Cardiac muscle cell (in vitro differentiated cells and primary cell): ENCODE results near the gene CDH2. TPM values are rescaled to one million over a fixed set of nuclear protein-coding genes. Genes with fewer than 3 reads are reported as not detected.

ENCODE experiments used
- DNase-seq, 2 donors: peaks; one replicate each; pipeline versions ENCODE4 v3.0.0 to v3.0.0-alpha.2; 2010 to 2017; ENCODE audit warnings: low read depth in 1 of 2, low spot score in 1 of 2
- H3K27ac ChIP-seq: fragments of 200-600 bp; sonication (generic); 2 replicates; pipeline ENCODE4 v1.5.1; 2016
- H3K27me3 ChIP-seq: fragments of 200-600 bp; sonication (generic); 2 replicates; pipeline ENCODE4 v1.6.0; 2016; ENCODE audit warnings: control low read depth
- H3K36me3 ChIP-seq: fragments of 200-600 bp; sonication (generic); 2 replicates; pipeline ENCODE4 v1.5.1; 2016; ENCODE audit warnings: control low read depth
- H3K4me1 ChIP-seq: fragments of 200-600 bp; sonication (generic); 2 replicates; pipeline ENCODE4 v1.8.1; 2017; ENCODE audit warnings: low read depth, mild to moderate bottlenecking, mixed run types
- H3K4me3 ChIP-seq: fragments of 200-600 bp; sonication (generic); 2 replicates; pipeline ENCODE4 v1.5.1; 2016; ENCODE audit warnings: mild to moderate bottlenecking
- H3K9me3 ChIP-seq: fragments of 200-600 bp; sonication (generic); 2 replicates; pipeline ENCODE4 v1.5.1; 2017; ENCODE audit warnings: low read depth, mild to moderate bottlenecking, control low read depth
- polyA plus RNA-seq: library from polyadenylated mRNA; unstranded; fragments of >200 nt; fragmentation: Nextera tagmentation; extraction: Ambion mirVana; gene quantifications from 2 replicates; pipeline ENCODE4 v1.2.1, GENCODE V29; 2016
- total RNA-seq: library from RNA; depleted of rRNA; stranded (reverse); fragments of >200 nt; gene quantifications from 2 replicates; pipeline ENCODE4 v1.2.3, GENCODE V29; 2016
- TF ChIP-seq, protein P1 (sequence below): IDR thresholded peaks from 2 replicates; pipeline ENCODE4 v1.5.1; 2012; ENCODE audit warnings: low read depth, mild to moderate bottlenecking, low read length

The CDH2 gene
- total and polyA plus RNA-seq, 2 experiments from 2014 or later: 267 to 324 TPM

DNA sequence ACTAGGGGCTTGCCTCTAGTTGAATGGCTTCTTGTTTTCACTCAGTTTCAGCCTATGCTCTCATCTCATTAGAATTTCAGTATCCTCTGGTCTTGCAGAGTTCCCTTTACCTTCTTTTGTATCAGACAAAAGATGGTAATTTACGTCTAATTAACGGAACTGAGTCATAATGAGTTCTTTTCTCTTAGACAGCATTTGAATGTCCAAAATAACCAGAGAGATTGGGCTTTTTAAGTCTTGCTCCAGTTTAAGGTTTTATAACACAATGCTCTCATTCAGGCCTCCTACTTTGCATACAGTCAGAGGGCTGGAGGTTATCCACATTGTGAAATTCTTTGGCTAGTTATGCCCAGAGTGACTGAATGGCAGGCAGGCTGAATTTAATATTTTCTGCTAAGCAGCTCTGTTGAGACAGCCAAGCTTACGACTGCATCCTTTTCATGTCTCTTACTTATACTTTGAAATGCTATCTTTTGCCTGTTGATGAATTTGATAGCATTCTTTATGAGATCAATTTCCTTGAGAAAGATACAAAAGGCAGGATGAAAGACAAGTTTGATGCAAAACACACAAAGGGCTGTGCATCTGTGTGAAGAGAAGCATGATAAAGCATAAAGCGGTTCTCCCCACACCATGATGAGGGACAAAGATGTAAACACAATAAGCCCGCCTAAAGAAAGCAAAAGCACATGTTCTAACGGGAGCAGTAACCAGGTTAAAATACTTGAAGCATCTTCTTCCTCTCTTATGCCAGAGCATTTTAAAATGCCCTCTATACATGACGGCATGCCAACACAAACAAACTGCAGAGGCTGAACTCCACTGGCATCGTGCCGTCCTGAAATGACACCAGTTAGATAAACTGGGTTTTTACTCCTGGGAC lies 90.0 kb downstream of the CDH2 start:
- Histone ChIP-seq H3K36me3 (no peaks in the 10 kb centered on the region), H3K27me3 (no peaks in the 10 kb centered on the region), H3K4me1 (peaks cover 68% of the 10 kb centered on the region), H3K27ac (peak overlapping the region; percentile 73), H3K4me3 (no peak overlapping the region), H3K9me3 (no peaks in the 10 kb centered on the region)
- TF ChIP-seq, protein P1, sequence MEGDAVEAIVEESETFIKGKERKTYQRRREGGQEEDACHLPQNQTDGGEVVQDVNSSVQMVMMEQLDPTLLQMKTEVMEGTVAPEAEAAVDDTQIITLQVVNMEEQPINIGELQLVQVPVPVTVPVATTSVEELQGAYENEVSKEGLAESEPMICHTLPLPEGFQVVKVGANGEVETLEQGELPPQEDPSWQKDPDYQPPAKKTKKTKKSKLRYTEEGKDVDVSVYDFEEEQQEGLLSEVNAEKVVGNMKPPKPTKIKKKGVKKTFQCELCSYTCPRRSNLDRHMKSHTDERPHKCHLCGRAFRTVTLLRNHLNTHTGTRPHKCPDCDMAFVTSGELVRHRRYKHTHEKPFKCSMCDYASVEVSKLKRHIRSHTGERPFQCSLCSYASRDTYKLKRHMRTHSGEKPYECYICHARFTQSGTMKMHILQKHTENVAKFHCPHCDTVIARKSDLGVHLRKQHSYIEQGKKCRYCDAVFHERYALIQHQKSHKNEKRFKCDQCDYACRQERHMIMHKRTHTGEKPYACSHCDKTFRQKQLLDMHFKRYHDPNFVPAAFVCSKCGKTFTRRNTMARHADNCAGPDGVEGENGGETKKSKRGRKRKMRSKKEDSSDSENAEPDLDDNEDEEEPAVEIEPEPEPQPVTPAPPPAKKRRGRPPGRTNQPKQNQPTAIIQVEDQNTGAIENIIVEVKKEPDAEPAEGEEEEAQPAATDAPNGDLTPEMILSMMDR: no peak
- peak in 1 of 2 donors; percentile 87 for DNase-seq

DNA sequence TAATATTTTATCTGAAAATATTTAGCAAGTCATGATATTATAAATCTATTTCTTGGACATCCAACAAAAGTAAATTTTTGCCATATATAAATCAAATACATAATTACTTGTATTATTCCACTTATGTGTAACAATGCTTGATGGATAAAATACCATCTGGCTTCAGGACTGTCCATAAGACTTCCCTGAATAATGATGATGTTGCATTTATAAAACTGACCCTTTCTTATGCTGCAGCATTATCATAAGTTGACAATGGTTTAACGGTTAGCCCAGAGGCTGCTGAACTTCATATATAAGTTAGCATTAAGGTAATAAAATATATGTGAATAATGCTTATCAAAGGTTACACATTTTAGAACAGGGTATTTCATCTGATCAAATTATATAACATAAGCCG lies 95.4 kb downstream of the CDH2 start:
- Histone ChIP-seq H3K9me3 (no peaks in the 10 kb centered on the region), H3K36me3 (no peaks in the 10 kb centered on the region), H3K27ac (no peak overlapping the region), H3K4me3 (no peak overlapping the region), H3K4me1 (peaks cover 47% of the 10 kb centered on the region), H3K27me3 (no peaks in the 10 kb centered on the region)
- no peak for DNase-seq
- TF ChIP-seq, protein P1: no peak

DNA sequence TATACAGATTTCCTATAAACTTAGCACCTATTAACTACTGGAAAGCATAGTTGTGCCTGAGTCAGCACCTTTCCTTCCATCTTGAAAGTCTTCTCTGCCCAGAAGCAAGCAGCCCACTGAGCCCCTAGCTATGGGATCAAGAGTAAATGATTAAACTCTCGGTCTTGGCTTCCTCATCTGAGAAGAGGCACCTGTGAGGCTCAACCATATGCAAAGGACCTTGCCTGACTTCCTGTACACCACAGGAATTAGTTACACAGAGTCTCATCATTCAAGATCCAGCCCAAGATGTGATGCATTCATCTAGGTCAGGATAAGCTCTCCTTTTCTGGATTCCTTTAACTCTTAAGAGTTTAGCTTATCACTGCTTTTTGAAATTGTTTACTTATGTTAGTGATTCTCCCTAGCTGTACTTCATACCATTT lies 96.0 kb downstream of the CDH2 start:
- Histone ChIP-seq H3K27ac (peak overlapping the region; percentile 34), H3K36me3 (no peaks in the 10 kb centered on the region), H3K4me1 (peaks cover 48% of the 10 kb centered on the region), H3K27me3 (no peaks in the 10 kb centered on the region), H3K4me3 (no peak overlapping the region), H3K9me3 (no peaks in the 10 kb centered on the region)
- TF ChIP-seq, protein P1: no peak
- no peak for DNase-seq

DNA sequence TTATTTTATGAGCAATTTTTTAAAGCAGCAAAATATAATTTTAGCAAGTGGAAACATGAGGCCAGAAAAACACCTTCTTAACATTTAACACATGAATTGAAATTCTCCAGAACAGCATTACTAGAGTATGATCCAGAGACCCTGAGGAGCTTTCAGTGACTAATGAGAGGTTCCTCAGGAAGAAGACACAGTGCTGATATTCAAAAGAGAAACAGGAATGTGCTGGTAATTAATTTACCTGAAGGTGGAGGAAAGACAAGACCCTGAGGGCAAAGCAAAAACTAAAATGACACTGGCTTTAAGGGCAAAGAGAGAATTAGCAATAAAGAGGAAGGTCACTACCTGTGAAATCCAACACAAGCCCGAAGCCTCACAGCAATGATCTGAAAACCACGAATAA lies 97.0 kb downstream of the CDH2 start:
- TF ChIP-seq, protein P1: no peak

DNA sequence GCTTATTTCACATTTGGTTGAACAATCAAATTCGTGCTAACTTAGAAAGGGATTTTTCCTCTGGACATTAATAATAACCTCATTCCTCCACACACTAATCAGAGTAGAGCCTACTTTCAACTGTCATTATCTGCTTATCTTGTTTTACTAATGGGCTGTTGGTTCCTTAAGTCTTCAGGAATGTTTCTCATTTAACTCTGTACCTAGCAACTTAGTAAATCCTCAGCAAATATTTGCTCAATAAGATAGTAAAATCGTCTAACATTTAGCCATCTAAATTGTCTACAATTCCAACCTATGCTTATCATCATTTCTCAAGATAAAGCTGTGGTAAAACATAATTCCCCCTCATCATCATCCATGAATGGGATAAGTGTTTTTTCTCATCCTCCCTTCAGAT lies 98.1 kb downstream of the CDH2 start:
- H3K4me1 ChIP-seq: peaks cover 63% of the 10 kb centered on the region
- no peaks in the 10 kb centered on the region for H3K36me3 ChIP-seq
- H3K9me3 ChIP-seq: no peaks in the 10 kb centered on the region
- TF ChIP-seq, protein P1: no peak
- peak overlapping the region; percentile 38 for H3K27ac ChIP-seq
- no peak overlapping the region for H3K4me3 ChIP-seq
- no peaks in the 10 kb centered on the region for H3K27me3 ChIP-seq
- DNase-seq: no peak

More for the DNA sequence above, 97.0 kb downstream of the CDH2 start:
- H3K27ac ChIP-seq: peak overlapping the region; percentile 28
- DNase-seq: no peak
- no peaks in the 10 kb centered on the region for H3K27me3 ChIP-seq
- H3K4me1 ChIP-seq: peaks cover 58% of the 10 kb centered on the region
- no peaks in the 10 kb centered on the region for H3K9me3 ChIP-seq
- no peak overlapping the region for H3K4me3 ChIP-seq
- H3K36me3 ChIP-seq: no peaks in the 10 kb centered on the region
